NB4 (cell line): ENCODE data around the gene RTBDN.

Experiments
- MYC ChIP-seq: IDR thresholded peaks from 2 replicates; pipeline ENCODE4 v1.6.1; 2011; ENCODE audit warnings: low read depth, low read length
- POLR2A ChIP-seq: IDR thresholded peaks from 2 replicates; pipeline ENCODE4 v1.6.1; 2011; ENCODE audit warnings: mild to moderate bottlenecking; ENCODE audit not compliant: insufficient read length; ENCODE audit errors: extremely low read depth
- TF ChIP-seq, protein P1 (sequence below): IDR thresholded peaks from one replicate; pipeline ENCODE4 v1.5.1; 2012; ENCODE audit warnings: low read depth, low read length
- TF ChIP-seq, protein P2 (sequence below): IDR thresholded peaks from 2 replicates; pipeline ENCODE4 v1.6.1; 2011; ENCODE audit warnings: low read depth, low read length

DNA sequence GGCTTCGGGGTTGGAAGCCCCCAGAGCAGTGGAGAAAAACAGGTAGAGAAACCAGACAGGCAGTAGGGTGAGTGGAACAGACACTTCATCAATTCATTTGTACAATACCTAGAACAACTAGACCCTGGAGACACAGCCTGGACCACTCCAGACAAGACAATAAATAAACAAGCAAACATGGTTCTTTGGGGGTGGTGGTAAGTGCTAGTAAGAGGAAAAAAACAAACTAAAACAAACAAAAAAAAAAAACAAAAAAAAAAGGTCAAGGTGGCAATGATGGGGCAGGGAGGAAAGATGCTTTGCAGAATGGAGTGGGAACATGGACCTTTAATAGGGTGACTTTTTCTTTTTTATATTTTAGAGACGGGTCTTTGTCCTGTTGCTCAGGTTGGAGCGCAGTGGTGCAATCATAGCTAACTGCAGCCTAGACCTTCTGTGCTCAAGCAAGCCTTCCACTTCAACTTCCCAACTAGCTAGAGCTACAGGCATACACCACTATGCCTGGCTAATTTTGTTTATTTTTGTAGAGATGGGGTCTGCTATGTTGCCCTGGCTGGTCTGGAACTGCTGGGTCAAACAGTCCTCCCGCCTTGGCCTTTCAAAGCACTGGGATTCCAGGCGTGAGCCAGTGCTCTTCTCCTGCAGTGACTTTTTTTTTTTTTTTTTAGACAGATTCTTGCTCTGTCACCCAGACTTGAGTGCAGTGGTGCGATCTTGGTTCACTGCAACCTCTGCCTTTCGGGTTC, 40.0 kb downstream of the RTBDN start:
- TF ChIP-seq, protein P1, sequence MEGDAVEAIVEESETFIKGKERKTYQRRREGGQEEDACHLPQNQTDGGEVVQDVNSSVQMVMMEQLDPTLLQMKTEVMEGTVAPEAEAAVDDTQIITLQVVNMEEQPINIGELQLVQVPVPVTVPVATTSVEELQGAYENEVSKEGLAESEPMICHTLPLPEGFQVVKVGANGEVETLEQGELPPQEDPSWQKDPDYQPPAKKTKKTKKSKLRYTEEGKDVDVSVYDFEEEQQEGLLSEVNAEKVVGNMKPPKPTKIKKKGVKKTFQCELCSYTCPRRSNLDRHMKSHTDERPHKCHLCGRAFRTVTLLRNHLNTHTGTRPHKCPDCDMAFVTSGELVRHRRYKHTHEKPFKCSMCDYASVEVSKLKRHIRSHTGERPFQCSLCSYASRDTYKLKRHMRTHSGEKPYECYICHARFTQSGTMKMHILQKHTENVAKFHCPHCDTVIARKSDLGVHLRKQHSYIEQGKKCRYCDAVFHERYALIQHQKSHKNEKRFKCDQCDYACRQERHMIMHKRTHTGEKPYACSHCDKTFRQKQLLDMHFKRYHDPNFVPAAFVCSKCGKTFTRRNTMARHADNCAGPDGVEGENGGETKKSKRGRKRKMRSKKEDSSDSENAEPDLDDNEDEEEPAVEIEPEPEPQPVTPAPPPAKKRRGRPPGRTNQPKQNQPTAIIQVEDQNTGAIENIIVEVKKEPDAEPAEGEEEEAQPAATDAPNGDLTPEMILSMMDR, result no peak
- TF ChIP-seq POLR2A (no peak), MYC (no peak)
- TF ChIP-seq, protein P2, sequence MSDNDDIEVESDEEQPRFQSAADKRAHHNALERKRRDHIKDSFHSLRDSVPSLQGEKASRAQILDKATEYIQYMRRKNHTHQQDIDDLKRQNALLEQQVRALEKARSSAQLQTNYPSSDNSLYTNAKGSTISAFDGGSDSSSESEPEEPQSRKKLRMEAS, result no peak
